GM12865 (cell line): Measurements from ENCODE around the gene ABCB8.

Experiments
- DNase-seq: peaks from one replicate; pipeline ENCODE4 v3.0.0; 2010; ENCODE audit warnings: low read depth
- H3K4me3 ChIP-seq: 2 replicates; pipeline ENCODE4 v1.5.1; 2011; ENCODE audit warnings: mild to moderate bottlenecking, low read depth, low read length, control low read depth
- CTCF ChIP-seq: IDR thresholded peaks from 2 replicates; pipeline ENCODE4 v1.5.1; 2011; ENCODE audit warnings: low read length, control low read depth, low read depth, inconsistent platforms; ENCODE audit not compliant: insufficient read depth; ENCODE audit errors: missing control alignments

ABCB8 gene

DNA sequence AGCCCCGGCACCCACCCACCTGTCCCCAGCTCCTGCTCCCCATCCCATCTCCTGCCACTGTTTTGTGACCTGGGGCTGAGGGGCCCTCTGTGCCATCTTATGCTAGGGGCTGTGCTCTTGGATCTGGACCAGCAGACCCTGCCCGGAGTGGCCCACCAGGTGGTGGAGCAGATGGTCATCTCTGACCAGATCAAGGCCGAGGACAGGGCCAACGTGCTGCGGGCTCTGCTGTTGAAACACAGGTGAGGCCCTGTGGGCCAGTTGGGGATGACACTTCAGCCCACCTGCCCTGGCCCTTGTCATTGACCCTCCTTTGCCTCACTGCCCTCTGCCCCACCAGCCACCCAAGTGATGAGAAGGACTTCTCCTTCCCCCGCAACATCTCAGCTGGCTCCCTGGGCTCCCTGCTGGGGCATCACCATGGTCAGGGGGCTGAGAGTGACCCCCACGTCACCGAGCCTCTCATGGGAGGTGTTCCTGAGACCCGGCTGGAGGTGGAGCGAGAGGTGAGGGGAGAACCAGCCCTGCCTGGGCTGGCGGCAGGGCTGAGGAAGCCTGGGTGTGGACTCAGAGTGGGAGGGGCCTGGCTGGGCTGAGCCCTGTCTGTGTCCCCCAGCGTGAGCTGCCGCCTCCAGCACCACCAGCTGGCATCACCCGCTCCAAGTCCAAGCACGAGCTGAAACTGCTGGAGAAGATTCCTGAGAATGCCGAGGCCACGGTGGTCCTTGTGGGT, 41.8 kb downstream of the ABCB8 start:
- H3K4me3 ChIP-seq = no peak overlapping the region
- no peak for DNase-seq
- no peak for TF ChIP-seq CTCF

DNA sequence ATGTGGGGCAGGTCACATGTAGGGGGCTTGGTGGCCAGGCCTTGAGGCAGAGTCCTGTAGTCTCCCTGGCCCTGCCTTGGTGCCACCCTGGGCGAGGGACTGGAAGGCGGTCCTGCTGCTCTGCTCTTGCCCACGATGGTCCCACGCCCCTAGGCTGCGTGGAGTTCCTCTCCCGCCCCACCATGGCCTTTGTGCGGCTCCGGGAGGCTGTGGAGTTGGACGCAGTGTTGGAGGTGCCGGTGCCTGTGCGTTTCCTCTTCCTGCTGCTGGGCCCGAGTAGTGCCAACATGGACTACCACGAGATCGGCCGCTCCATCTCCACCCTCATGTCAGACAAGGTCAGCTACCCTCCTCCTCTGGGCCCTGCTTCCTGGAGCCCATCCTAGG, 42.3 kb downstream of the ABCB8 start:
- no peak for DNase-seq
- no peak overlapping the region for H3K4me3 ChIP-seq
- TF ChIP-seq CTCF = no peak

- TF ChIP-seq CTCF = no peak
- no peak overlapping the region for H3K4me3 ChIP-seq
- no peak for DNase-seq
These were observed 43.0 kb downstream of the ABCB8 start for GRCh38 chr7:151071032-151071866.

- no peak for TF ChIP-seq CTCF
- no peak for DNase-seq
- H3K4me3 ChIP-seq = no peak overlapping the region
These were observed 45.7 kb downstream of the ABCB8 start for GRCh38 chr7:151073990-151074389.

GRCh38 chr7:151074817-151075661, 46.8 kb downstream of the ABCB8 start:
- no peak for TF ChIP-seq CTCF
- no peak for DNase-seq

DNA sequence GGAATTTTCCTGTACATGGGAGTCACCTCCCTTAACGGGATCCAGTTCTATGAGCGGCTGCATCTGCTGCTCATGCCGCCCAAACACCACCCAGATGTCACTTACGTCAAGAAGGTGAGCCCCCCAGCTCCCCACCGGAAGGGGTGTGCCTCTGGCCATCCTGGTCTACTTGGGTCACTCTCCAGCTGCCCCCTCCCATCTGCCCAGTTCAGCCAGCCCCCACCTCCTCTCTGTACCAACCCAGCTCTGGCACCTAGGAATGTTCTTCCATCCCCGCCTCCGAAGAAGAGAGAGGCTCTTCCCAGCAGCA, 47.4 kb downstream of the ABCB8 start:
- no peak for DNase-seq
- TF ChIP-seq CTCF = no peak
- H3K4me3 ChIP-seq = no peak overlapping the region

More at GRCh38 chr7:151074817-151075661, 46.8 kb downstream of the ABCB8 start:
- H3K4me3 ChIP-seq = no peak overlapping the region
